ENCODE measurements around the gene ME3. TPM values are rescaled to one million over a fixed set of nuclear protein-coding genes. Genes with fewer than 3 reads are reported as not detected.

ME3 gene
- 1.3 TPM for polyA plus RNA-seq (2013, experiment 1 of 2)
- 1.2 TPM for polyA plus RNA-seq (2013, experiment 2 of 2)

DNA sequence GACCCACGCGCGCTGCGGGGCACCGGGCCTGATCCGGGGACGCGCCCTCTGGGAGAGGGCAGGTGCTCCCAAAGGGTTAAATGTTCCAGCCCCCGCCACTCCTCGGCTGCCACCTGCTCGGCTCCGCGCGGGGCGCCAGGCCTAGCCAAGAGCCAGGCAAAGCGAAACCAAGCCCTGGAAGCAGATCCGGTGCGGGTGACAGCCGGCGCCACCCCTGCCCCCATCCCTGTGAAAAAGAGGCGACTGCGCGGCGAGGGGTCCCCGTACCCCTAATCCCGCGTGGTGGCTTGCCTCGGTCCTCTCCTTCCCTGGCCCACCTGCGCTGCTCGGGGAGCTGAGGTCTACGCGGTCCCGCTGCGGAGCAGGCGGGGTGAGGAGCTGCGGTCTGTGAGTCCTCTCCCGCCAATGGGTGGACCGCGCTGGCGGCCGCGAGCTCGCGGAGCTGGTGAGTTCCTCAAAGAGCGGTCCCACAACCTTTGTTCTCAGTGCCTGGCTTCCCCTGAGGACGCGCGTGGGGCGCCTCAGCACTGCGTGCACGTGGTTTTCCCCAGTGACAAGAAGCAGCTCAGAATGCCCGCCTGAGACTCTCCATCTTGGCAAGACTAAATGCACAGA is at the start of gene ME3:
ME3 (minus strand) TSS at position 610 of the 615 bp plus-strand sequence.
- peak; percentile 39 for DNase-seq
- Histone ChIP-seq H3K36me3 (ENCODE audit: control insufficient read depth, insufficient read depth, low read length) (no peaks in the 10 kb centered on the region), H2AK5ac (ENCODE audit: low read length) (no peak within 1 kb of the TSS), H3K4ac (ENCODE audit: low read depth, low read length) (no peak within 1 kb of the TSS), H3K18ac (ENCODE audit: low read length) (no peak within 1 kb of the TSS), H3K4me3 (ENCODE audit: low read length) (peak within 1 kb of the TSS; percentile 30), H3K79me1 (ENCODE audit: low read length) (no peaks in the 10 kb centered on the region), H3K56ac (ENCODE audit: low read length) (peak within 1 kb of the TSS; percentile 77), H3K4me2 (ENCODE audit: low read length) (peak within 1 kb of the TSS; percentile 77), H4K5ac (ENCODE audit: low read length) (no peak within 1 kb of the TSS), H3K79me2 (ENCODE audit: control insufficient read depth, insufficient read depth, low read length) (no peaks in the 10 kb centered on the region), H3K4me1 (ENCODE audit: control insufficient read depth, low read depth, low read length) (peaks cover 2% of the 10 kb centered on the region), H2BK120ac (ENCODE audit: low read depth, low read length) (no peak within 1 kb of the TSS), H2BK15ac (replicated peaks; ENCODE audit: low read depth) (no peak within 1 kb of the TSS), H3K9ac (ENCODE audit: low read length) (peak within 1 kb of the TSS; percentile 56), H3K23ac (ENCODE audit: low read length) (no peak within 1 kb of the TSS), H2BK5ac (ENCODE audit: low read length) (no peak within 1 kb of the TSS), H4K8ac (ENCODE audit: low read depth, low read length) (no peak within 1 kb of the TSS), H3K27me3 (ENCODE audit: insufficient read depth, low read length, poor library complexity) (no peaks in the 10 kb centered on the region), H3K27ac (ENCODE audit: low read depth, low read length) (no peak within 1 kb of the TSS)
- WGBS (ENCODE audit: extremely low coverage, insufficient coverage, low lambda C conversion rate): no CpG with 5 or more reads among the region's 52 CpGs

DNA sequence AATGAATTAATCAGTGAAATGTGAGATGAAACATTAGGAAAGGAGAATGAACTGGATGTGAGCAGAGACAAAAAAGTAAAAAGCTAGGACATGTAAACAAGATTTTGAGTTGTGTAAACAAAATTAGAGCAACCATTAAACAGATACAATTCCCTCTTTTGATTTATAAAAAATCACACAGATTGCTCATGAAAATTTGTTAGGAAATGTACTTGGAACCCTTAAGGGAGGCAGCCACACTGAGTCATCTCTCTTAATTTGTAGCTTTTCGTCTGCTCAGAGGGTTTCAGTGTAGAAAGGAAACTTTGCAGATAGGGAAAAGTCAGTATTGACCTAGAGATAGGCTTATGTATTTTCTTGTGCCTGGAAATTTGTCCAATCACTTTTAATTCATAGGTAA is 49.6 kb upstream of the ME3 start:
- Histone ChIP-seq H3K4ac (ENCODE audit: low read depth, low read length) (no peak overlapping the region), H4K5ac (ENCODE audit: low read length) (no peak overlapping the region), H2BK120ac (ENCODE audit: low read depth, low read length) (no peak overlapping the region), H3K27ac (ENCODE audit: low read depth, low read length) (no peak overlapping the region), H3K4me1 (ENCODE audit: control insufficient read depth, low read depth, low read length) (peaks cover 4% of the 10 kb centered on the region), H3K18ac (ENCODE audit: low read length) (no peak overlapping the region), H3K9ac (ENCODE audit: low read length) (no peak overlapping the region), H3K23ac (ENCODE audit: low read length) (no peak overlapping the region), H3K79me1 (ENCODE audit: low read length) (no peaks in the 10 kb centered on the region), H3K36me3 (ENCODE audit: control insufficient read depth, insufficient read depth, low read length) (no peaks in the 10 kb centered on the region), H4K8ac (ENCODE audit: low read depth, low read length) (no peak overlapping the region), H3K56ac (ENCODE audit: low read length) (no peak overlapping the region), H3K4me2 (ENCODE audit: low read length) (no peak overlapping the region), H2BK15ac (replicated peaks; ENCODE audit: low read depth) (no peak overlapping the region), H2BK5ac (ENCODE audit: low read length) (no peak overlapping the region), H3K79me2 (ENCODE audit: control insufficient read depth, insufficient read depth, low read length) (no peaks in the 10 kb centered on the region), H2AK5ac (ENCODE audit: low read length) (no peak overlapping the region), H3K4me3 (ENCODE audit: low read length) (no peak overlapping the region), H3K27me3 (ENCODE audit: insufficient read depth, low read length, poor library complexity) (no peaks in the 10 kb centered on the region)
- WGBS (ENCODE audit: extremely low coverage, insufficient coverage, low lambda C conversion rate): no CpG with 5 or more reads among the region's 1 CpG
- no peak for DNase-seq

DNA sequence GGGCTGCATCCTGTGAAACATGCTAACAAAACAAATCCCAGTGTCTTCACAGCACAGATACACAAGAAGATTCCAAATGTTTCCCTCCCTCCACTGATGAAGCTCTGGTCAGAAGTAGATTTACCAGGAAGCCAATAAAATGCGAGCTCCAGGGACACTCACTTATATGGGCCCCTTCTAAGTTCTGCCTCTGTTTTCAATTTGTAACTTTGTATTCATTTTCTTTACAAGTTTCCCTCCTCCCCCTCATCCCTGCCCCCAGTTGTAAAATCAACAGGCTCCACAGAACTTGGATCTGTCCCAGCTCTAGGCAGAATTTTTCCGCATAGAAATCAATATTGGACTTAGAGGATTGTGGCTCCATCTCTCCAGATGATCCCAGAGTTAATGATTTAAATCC is 48.1 kb upstream of the ME3 start:
- Histone ChIP-seq H3K56ac (ENCODE audit: low read length) (no peak overlapping the region), H2BK5ac (ENCODE audit: low read length) (no peak overlapping the region), H4K8ac (ENCODE audit: low read depth, low read length) (no peak overlapping the region), H3K36me3 (ENCODE audit: control insufficient read depth, insufficient read depth, low read length) (no peaks in the 10 kb centered on the region), H3K79me2 (ENCODE audit: control insufficient read depth, insufficient read depth, low read length) (no peaks in the 10 kb centered on the region), H3K27me3 (ENCODE audit: insufficient read depth, low read length, poor library complexity) (no peaks in the 10 kb centered on the region), H3K23ac (ENCODE audit: low read length) (no peak overlapping the region), H2BK120ac (ENCODE audit: low read depth, low read length) (no peak overlapping the region), H3K4me2 (ENCODE audit: low read length) (no peak overlapping the region), H4K5ac (ENCODE audit: low read length) (no peak overlapping the region), H3K79me1 (ENCODE audit: low read length) (no peaks in the 10 kb centered on the region), H3K4ac (ENCODE audit: low read depth, low read length) (no peak overlapping the region), H3K4me3 (ENCODE audit: low read length) (no peak overlapping the region), H2BK15ac (replicated peaks; ENCODE audit: low read depth) (no peak overlapping the region), H3K4me1 (ENCODE audit: control insufficient read depth, low read depth, low read length) (peaks cover 4% of the 10 kb centered on the region), H3K9ac (ENCODE audit: low read length) (no peak overlapping the region), H2AK5ac (ENCODE audit: low read length) (no peak overlapping the region), H3K27ac (ENCODE audit: low read depth, low read length) (no peak overlapping the region), H3K18ac (ENCODE audit: low read length) (peak overlapping the region; percentile 19)
- WGBS (ENCODE audit: extremely low coverage, insufficient coverage, low lambda C conversion rate): no CpG with 5 or more reads among the region's 2 CpGs
- DNase-seq: no peak

DNA sequence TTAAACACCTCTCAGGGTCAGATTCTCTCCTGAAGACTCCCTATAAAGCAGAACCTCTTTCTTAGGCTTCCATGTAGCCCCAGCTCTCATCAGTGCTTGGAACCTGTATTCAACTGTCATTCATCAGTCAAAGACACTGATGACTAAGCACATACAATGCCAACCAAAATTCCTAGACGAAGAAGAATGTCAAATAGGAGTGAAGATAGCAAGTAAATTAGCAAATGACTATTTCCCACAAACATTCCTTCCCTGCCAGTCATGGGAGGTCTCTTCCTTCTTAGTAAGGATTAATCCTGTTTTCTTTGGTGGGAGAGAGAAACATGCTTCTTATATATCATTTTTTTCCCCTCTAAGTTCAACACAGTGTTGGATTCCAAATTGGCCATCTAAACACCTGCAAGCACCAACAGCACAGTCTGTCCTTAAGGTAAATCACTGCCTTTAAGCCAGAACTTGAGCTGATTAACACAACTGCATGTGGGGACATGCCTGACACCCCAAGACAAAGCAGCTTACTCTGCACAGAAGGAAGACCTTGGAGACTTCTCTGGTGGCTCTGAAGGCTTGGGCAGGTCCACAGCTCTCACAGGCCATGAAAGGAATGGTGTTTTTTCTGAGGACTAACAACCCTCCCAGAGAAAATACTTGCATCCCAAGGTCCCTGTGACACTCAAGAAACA is 47.5 kb upstream of the ME3 start:
- no peak overlapping the region for H2BK15ac ChIP-seq (replicated peaks; ENCODE audit: low read depth)
- H3K18ac ChIP-seq (ENCODE audit: low read length): peak overlapping the region; percentile 19
- peaks cover 4% of the 10 kb centered on the region for H3K4me1 ChIP-seq (ENCODE audit: control insufficient read depth, low read depth, low read length)
- no peak overlapping the region for H4K8ac ChIP-seq (ENCODE audit: low read depth, low read length)
- WGBS (ENCODE audit: extremely low coverage, insufficient coverage, low lambda C conversion rate): no CpG with 5 or more reads among the region's 1 CpG
- peak overlapping the region; percentile 2 for H3K27ac ChIP-seq (ENCODE audit: low read depth, low read length)
- no peaks in the 10 kb centered on the region for H3K27me3 ChIP-seq (ENCODE audit: insufficient read depth, low read length, poor library complexity)
- H3K23ac ChIP-seq (ENCODE audit: low read length): no peak overlapping the region
- peak overlapping the region; percentile 45 for H2BK5ac ChIP-seq (ENCODE audit: low read length)
- H3K36me3 ChIP-seq (ENCODE audit: control insufficient read depth, insufficient read depth, low read length): no peaks in the 10 kb centered on the region
- H3K4me3 ChIP-seq (ENCODE audit: low read length): no peak overlapping the region
- DNase-seq: peak; percentile 91
- H3K56ac ChIP-seq (ENCODE audit: low read length): no peak overlapping the region
- H3K4me2 ChIP-seq (ENCODE audit: low read length): no peak overlapping the region
- H4K5ac ChIP-seq (ENCODE audit: low read length): no peak overlapping the region
- H2AK5ac ChIP-seq (ENCODE audit: low read length): no peak overlapping the region
- no peak overlapping the region for H3K4ac ChIP-seq (ENCODE audit: low read depth, low read length)
- no peak overlapping the region for H2BK120ac ChIP-seq (ENCODE audit: low read depth, low read length)
- no peaks in the 10 kb centered on the region for H3K79me2 ChIP-seq (ENCODE audit: control insufficient read depth, insufficient read depth, low read length)
- H3K79me1 ChIP-seq (ENCODE audit: low read length): no peaks in the 10 kb centered on the region
- H3K9ac ChIP-seq (ENCODE audit: low read length): no peak overlapping the region

DNA sequence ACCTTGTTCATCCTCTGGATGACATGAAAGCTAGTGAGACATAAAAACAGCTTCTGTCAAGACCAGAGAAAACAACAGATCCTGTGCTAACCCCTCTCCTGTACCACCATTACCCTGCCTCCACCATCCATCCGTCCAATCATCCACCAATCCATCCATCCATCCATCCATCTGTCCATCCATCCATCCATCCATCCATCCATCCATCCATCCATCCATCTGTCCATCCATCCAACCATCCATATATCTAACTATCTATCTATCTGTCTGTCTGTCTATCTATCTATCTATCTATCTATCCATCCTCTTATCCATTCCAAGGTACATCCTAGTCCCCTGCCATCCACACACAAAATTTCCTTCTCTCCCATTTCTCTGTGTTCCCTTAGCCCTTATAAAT is 46.6 kb upstream of the ME3 start:
- Histone ChIP-seq H2BK15ac (replicated peaks; ENCODE audit: low read depth) (no peak overlapping the region), H3K4me2 (ENCODE audit: low read length) (no peak overlapping the region), H2BK5ac (ENCODE audit: low read length) (no peak overlapping the region), H3K18ac (ENCODE audit: low read length) (no peak overlapping the region), H3K79me2 (ENCODE audit: control insufficient read depth, insufficient read depth, low read length) (no peaks in the 10 kb centered on the region), H4K8ac (ENCODE audit: low read depth, low read length) (no peak overlapping the region), H3K4me1 (ENCODE audit: control insufficient read depth, low read depth, low read length) (peaks cover 4% of the 10 kb centered on the region), H3K4me3 (ENCODE audit: low read length) (no peak overlapping the region), H3K27me3 (ENCODE audit: insufficient read depth, low read length, poor library complexity) (no peaks in the 10 kb centered on the region), H3K79me1 (ENCODE audit: low read length) (no peaks in the 10 kb centered on the region), H2AK5ac (ENCODE audit: low read length) (no peak overlapping the region), H3K36me3 (ENCODE audit: control insufficient read depth, insufficient read depth, low read length) (no peaks in the 10 kb centered on the region), H2BK120ac (ENCODE audit: low read depth, low read length) (no peak overlapping the region), H3K27ac (ENCODE audit: low read depth, low read length) (no peak overlapping the region), H3K23ac (ENCODE audit: low read length) (no peak overlapping the region), H3K4ac (ENCODE audit: low read depth, low read length) (no peak overlapping the region), H4K5ac (ENCODE audit: low read length) (no peak overlapping the region), H3K9ac (ENCODE audit: low read length) (no peak overlapping the region), H3K56ac (ENCODE audit: low read length) (no peak overlapping the region)
- WGBS (ENCODE audit: extremely low coverage, insufficient coverage, low lambda C conversion rate): no CpG with 5 or more reads among the region's 1 CpG
- no peak for DNase-seq

Measured in mesendoderm (in vitro differentiated cells).